NOMO-1 treated with dmso at 0.1 percent for 144 hours (cell line): ENCODE results near the gene DCUN1D3.
A peak's percentile ranks its signal among the peaks of the same experiment; 100 is the strongest.
"Not testable (repeated sequence)": the region's sequence is repeated elsewhere in the genome, so short reads cannot be mapped to it uniquely, and the experiment has no call there.

Experiments used
- DNase-seq: peaks from one replicate; lab custom pipeline; 2025; ENCODE audit not compliant: unreplicated experiment; lab: John Stamatoyannopoulos, UW

DCUN1D3 gene

DNA sequence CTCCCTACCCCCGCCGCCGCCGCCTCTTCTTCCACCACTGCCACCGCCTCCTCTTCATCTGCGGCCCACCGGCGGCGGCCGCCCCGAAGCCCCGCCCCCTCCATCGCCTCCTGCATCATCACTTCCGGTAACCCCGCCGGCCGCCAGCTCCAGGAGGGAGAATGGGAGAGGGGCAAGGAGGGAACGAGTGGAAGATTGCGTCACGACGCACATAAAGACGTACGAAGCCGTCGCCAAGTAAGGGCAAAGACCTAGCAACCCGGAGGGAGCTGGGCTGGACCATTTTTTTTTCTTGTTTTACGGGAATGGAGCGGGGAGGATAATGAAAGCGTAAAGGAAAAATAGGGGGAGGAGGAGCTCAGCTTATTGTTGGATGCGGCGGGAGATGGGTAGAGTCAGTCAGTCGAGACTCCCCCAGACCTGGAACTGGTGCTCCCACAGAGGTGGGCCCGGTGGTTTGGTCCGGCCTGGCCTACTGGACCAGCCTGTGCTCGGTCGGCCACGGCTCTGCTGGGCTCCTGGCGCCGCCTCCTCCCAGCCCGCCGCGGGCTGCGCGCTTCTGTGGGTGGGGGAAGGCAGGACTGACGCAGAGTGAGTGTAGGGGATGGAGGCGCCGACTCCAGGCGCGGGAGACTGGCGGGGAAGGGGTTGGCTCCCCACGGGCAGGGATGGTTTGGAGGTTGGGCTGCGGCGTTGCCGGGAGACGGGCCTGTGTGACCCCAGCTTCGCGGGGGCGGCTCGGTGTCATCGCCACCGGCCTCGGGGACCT, at the start of gene DCUN1D3, which contains the start of gene LYRM1:
TSS of gene DCUN1D3 (minus strand) at position 60 of the 769 bp plus-strand sequence. CDS start 37,820 bp downstream, outside the sequence.
TSS of gene LYRM1 (plus strand) at position 473 of the 769 bp plus-strand sequence. CDS start 14,785 bp downstream, outside the sequence.
- DNase-seq = peak; percentile 86

DNA sequence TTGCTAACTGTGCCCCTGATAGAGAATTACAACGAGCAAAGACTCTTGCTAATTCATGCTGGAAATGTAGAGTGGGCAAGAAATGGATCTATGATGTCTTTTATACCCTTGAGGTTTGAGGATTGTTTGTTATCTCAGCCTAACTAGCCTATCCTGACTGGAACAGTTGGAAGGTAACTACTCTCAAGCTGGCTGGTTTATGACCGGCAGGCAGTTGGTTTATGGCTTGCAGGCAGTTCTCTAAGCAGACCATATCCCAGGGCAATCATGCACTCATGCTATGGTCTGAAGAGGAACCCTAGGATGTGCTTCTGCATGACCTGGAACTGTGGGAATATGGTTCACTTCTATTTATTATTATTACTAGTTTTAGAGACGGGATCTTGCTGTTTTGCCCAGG, 49.5 kb upstream of the DCUN1D3 start:
- no peak for DNase-seq

GRCh38 chr16:20948444-20948843, 48.3 kb upstream of the DCUN1D3 start:
- DNase-seq = no peak

- no peak for DNase-seq
Measured at GRCh38 chr16:20946015-20946629, 46.0 kb upstream of the DCUN1D3 start.

DNA sequence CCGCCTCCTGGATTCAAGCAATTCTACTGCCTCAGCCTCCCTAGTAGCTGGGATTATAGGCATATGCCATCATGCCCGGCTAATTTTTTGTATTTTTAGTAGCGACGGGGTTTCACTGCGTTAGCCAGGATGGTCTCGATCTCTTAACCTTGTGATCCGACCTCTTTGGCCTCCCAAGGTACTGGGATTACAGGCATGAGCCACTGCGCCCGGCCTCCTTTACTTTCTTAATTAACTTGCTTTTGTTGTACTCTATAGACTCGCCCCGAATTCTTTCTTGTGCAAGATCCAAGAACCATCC, 45.4 kb upstream of the DCUN1D3 start:
- not testable (repeated sequence) for DNase-seq

GRCh38 chr16:20944861-20945574, 44.9 kb upstream of the DCUN1D3 start:
- DNase-seq = no peak

DNA sequence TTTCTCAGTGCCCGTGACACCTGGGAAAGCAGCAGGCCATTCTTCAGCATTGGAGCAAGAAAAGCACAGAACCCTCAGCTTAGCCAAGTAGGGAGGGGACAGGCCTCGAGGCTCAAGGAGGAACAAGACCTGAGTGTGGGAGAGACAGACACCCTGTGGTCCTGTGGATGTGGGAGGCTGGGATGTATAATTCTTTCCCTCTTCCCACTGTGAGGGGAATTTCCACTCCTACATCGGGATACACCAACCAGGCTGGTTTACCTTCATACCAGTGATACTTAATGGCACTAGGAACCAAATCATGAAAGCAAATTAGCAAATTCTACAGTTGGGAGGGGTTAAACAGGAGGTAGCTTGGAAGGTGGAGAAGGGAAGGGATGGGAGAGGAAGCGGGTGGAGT, 42.1 kb upstream of the DCUN1D3 start:
- DNase-seq = no peak

DNA sequence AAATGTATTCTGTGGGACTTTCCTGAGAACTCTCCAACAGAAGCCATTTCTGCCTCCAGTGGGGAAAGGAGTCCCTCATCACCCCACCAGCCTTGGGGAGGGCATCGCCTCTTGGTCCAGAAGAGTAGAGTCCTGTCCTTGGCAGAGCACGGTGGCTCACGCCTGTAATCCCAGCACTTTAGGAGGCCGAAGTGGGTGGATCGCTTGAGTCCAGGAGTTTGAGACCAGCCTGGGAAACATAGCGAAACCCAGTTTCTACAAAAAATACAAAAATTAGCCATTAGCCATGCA, 41.4 kb upstream of the DCUN1D3 start:
- DNase-seq = no peak

GRCh38 chr16:20940871-20941635, 40.9 kb upstream of the DCUN1D3 start:
- DNase-seq = no peak

GRCh38 chr16:20939611-20940010, 39.5 kb upstream of the DCUN1D3 start:
- DNase-seq = no peak

GRCh38 chr16:20938426-20938825, 38.3 kb upstream of the DCUN1D3 start:
- no peak for DNase-seq

GRCh38 chr16:20937736-20938135, 37.6 kb upstream of the DCUN1D3 start:
- no peak for DNase-seq

DNA sequence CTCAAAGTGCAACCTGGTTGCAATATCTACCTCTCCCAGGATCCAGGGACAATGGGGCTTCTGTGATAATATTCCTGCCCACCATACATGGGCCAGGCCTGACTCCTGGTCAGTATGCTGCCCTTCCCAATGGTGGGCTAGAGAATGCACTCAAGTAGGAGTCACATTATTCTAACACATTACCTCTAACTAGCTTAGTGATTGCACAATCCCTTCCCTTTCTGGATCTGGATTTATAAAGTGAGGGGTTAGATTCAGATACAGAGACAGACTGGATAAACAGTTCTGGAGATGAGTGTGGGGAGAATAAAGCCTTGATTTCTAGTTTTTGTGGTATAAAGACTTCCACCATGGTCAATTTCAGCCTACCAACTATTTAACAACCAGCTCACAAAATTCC, 33.4 kb upstream of the DCUN1D3 start:
- DNase-seq = no peak

GRCh38 chr16:20931066-20931600, 31.0 kb upstream of the DCUN1D3 start:
- DNase-seq = no peak

DNA sequence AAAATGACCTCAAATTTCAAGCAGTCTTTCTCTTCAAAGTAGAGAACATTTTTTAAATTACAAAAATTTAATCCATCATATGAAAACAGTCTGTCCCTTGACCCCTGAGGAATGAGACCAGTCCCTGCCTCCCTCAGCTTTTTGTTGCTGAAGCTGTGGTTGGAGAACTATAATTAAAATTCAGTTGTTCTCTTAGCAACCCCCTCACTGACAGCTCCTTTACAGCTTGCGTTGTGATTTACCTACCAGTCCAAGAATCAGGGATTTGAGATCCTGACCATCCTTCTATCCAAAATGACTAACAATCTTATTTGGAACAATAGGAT, 30.2 kb upstream of the DCUN1D3 start:
- DNase-seq = no peak

GRCh38 chr16:20929676-20930364, 29.7 kb upstream of the DCUN1D3 start:
- not testable (repeated sequence) for DNase-seq

GRCh38 chr16:20928774-20929411, 28.7 kb upstream of the DCUN1D3 start:
- no peak for DNase-seq

DNA sequence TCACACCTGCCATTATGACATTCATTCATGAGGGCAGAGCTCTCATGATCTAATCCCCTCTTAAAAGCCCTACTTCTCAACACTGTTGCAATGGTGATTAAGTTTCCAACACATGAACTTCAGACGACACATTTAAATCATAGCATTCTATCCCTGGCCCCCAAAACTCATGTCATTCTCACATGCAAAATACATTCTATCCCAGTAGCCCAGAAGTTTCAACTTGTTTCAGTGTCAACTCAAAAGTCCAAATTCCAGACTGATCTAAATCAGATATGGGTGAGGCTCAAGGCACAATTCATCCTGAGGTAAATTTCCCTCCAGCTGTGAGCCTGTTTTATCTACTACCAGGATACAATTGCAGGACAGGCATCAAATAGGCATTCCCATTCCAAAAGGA, 25.6 kb upstream of the DCUN1D3 start:
- no peak for DNase-seq

GRCh38 chr16:20923876-20924275, 23.7 kb upstream of the DCUN1D3 start:
- no peak for DNase-seq

- DNase-seq = no peak
Measured at GRCh38 chr16:20920799-20921198, 20.6 kb upstream of the DCUN1D3 start.
